ENCODE data around the gene OR6C70. TPM values are rescaled to one million over a fixed set of nuclear protein-coding genes. Genes with fewer than 3 reads are reported as not detected.
"Not testable (repeated sequence)": the region's sequence is repeated elsewhere in the genome, so short reads cannot be mapped to it uniquely, and the experiment has no call there.

OR6C70 gene
- not detected for total RNA-seq

GRCh38 chr12:55470088-55470829, at the start of gene OR6C70:
TSS of gene OR6C70 (minus strand) at chr12:55470138. CDS start at chr12:55470138, 0 bp downstream.
- H3K27me3 Mint-ChIP-seq (ENCODE audit: low read depth) = peaks cover 18% of the 10 kb centered on the region
- H3K36me3 Mint-ChIP-seq (ENCODE audit: insufficient read depth) = no peaks in the 10 kb centered on the region
- H3K4me3 Mint-ChIP-seq = no peak within 1 kb of the TSS
- ATAC-seq (no peak), DNase-seq (no peak)
- H3K9me3 Mint-ChIP-seq = no peaks in the 10 kb centered on the region
- no peaks in the 10 kb centered on the region for H3K4me1 Mint-ChIP-seq (ENCODE audit: low read depth)

GRCh38 chr12:55516391-55516790, 46.5 kb upstream of the OR6C70 start:
- no peaks in the 10 kb centered on the region for H3K9me3 Mint-ChIP-seq
- H3K27me3 Mint-ChIP-seq (ENCODE audit: low read depth) = peaks cover 33% of the 10 kb centered on the region
- ATAC-seq (no peak), DNase-seq (no peak)
- no peaks in the 10 kb centered on the region for H3K36me3 Mint-ChIP-seq (ENCODE audit: insufficient read depth)
- no peaks in the 10 kb centered on the region for H3K4me1 Mint-ChIP-seq (ENCODE audit: low read depth)
- no peak overlapping the region for H3K4me3 Mint-ChIP-seq

- Mint-ChIP-seq H3K27me3 (ENCODE audit: low read depth) (peaks cover 33% of the 10 kb centered on the region), H3K36me3 (ENCODE audit: insufficient read depth) (no peaks in the 10 kb centered on the region), H3K4me3 (no peak overlapping the region), H3K4me1 (ENCODE audit: low read depth) (no peaks in the 10 kb centered on the region), H3K9me3 (no peaks in the 10 kb centered on the region)
- ATAC-seq (no peak), DNase-seq (no peak)
Observed at GRCh38 chr12:55515696-55516095, 45.8 kb upstream of the OR6C70 start.

GRCh38 chr12:55501601-55502000, 31.7 kb upstream of the OR6C70 start:
- no peak for ATAC-seq
- H3K4me3 Mint-ChIP-seq = no peak overlapping the region
- no peak for DNase-seq
- no peaks in the 10 kb centered on the region for H3K9me3 Mint-ChIP-seq
- peaks cover 12% of the 10 kb centered on the region for H3K27me3 Mint-ChIP-seq (ENCODE audit: low read depth)
- no peaks in the 10 kb centered on the region for H3K36me3 Mint-ChIP-seq (ENCODE audit: insufficient read depth)
- H3K4me1 Mint-ChIP-seq (ENCODE audit: low read depth) = peaks cover 2% of the 10 kb centered on the region

- peaks cover 14% of the 10 kb centered on the region for H3K27me3 Mint-ChIP-seq (ENCODE audit: low read depth)
- ATAC-seq = no peak
- peaks cover 2% of the 10 kb centered on the region for H3K4me1 Mint-ChIP-seq (ENCODE audit: low read depth)
- no peak overlapping the region for H3K4me3 Mint-ChIP-seq
- DNase-seq = no peak
- H3K36me3 Mint-ChIP-seq (ENCODE audit: insufficient read depth) = no peaks in the 10 kb centered on the region
- H3K9me3 Mint-ChIP-seq = no peaks in the 10 kb centered on the region
Observed at GRCh38 chr12:55499810-55500252, 29.9 kb upstream of the OR6C70 start.

- H3K36me3 Mint-ChIP-seq (ENCODE audit: insufficient read depth) = no peaks in the 10 kb centered on the region
Observed at GRCh38 chr12:55499231-55499630, 29.3 kb upstream of the OR6C70 start.

GRCh38 chr12:55495490-55495889, 25.6 kb upstream of the OR6C70 start:
- H3K9me3 Mint-ChIP-seq = no peaks in the 10 kb centered on the region
- peaks cover 14% of the 10 kb centered on the region for H3K27me3 Mint-ChIP-seq (ENCODE audit: low read depth)
- no peak for ATAC-seq
- no peak for DNase-seq
- H3K4me1 Mint-ChIP-seq (ENCODE audit: low read depth) = peaks cover 2% of the 10 kb centered on the region
- H3K36me3 Mint-ChIP-seq (ENCODE audit: insufficient read depth) = no peaks in the 10 kb centered on the region
- no peak overlapping the region for H3K4me3 Mint-ChIP-seq

More at GRCh38 chr12:55499231-55499630, 29.3 kb upstream of the OR6C70 start:
- peaks cover 14% of the 10 kb centered on the region for H3K27me3 Mint-ChIP-seq (ENCODE audit: low read depth)
- H3K4me1 Mint-ChIP-seq (ENCODE audit: low read depth) = peaks cover 2% of the 10 kb centered on the region
- H3K9me3 Mint-ChIP-seq = no peaks in the 10 kb centered on the region
- no peak overlapping the region for H3K4me3 Mint-ChIP-seq
- no peak for ATAC-seq
- DNase-seq = no peak

- Mint-ChIP-seq H3K4me3 (no peak within 1 kb of the TSS), H3K36me3 (ENCODE audit: insufficient read depth) (no peaks in the 10 kb centered on the region), H3K9me3 (no peaks in the 10 kb centered on the region), H3K27me3 (ENCODE audit: low read depth) (peaks cover 12% of the 10 kb centered on the region), H3K4me1 (ENCODE audit: low read depth) (no peaks in the 10 kb centered on the region)
- ATAC-seq = no peak
- DNase-seq = no peak
Observed at GRCh38 chr12:55492078-55492477, 22.1 kb upstream of the OR6C70 start, which contains the start of gene OR6C68. TSS of gene OR6C68 (plus strand) at chr12:55492378. CDS start at chr12:55492378, 0 bp downstream.

- not testable (repeated sequence) for DNase-seq; H3K36me3 Mint-ChIP-seq (ENCODE audit: insufficient read depth); H3K9me3 Mint-ChIP-seq; H3K4me3 Mint-ChIP-seq; ATAC-seq; H3K4me1 Mint-ChIP-seq (ENCODE audit: low read depth)
- H3K27me3 Mint-ChIP-seq (ENCODE audit: low read depth) = peaks cover 34% of the 10 kb centered on the region
Observed at GRCh38 chr12:55484284-55484683, 14.3 kb upstream of the OR6C70 start.

GRCh38 chr12:55479136-55479535, 9.2 kb upstream of the OR6C70 start:
- peaks cover 32% of the 10 kb centered on the region for H3K27me3 Mint-ChIP-seq (ENCODE audit: low read depth)
- ATAC-seq; H3K9me3 Mint-ChIP-seq; H3K36me3 Mint-ChIP-seq (ENCODE audit: insufficient read depth); DNase-seq; H3K4me1 Mint-ChIP-seq (ENCODE audit: low read depth); H3K4me3 Mint-ChIP-seq: not testable (repeated sequence)

- no peaks in the 10 kb centered on the region for H3K4me1 Mint-ChIP-seq (ENCODE audit: low read depth)
- ATAC-seq (no peak), DNase-seq (no peak)
- H3K27me3 Mint-ChIP-seq (ENCODE audit: low read depth) = peaks cover 17% of the 10 kb centered on the region
- H3K4me3 Mint-ChIP-seq = no peak overlapping the region
- H3K9me3 Mint-ChIP-seq = no peaks in the 10 kb centered on the region
- H3K36me3 Mint-ChIP-seq (ENCODE audit: insufficient read depth) = no peaks in the 10 kb centered on the region
Observed at GRCh38 chr12:55472264-55472663, 2.3 kb upstream of the OR6C70 start.

GRCh38 chr12:55469291-55469690, 647 bp downstream of the OR6C70 start:
- Mint-ChIP-seq H3K27me3 (ENCODE audit: low read depth) (peaks cover 18% of the 10 kb centered on the region), H3K4me3 (no peak overlapping the region), H3K36me3 (ENCODE audit: insufficient read depth) (no peaks in the 10 kb centered on the region), H3K9me3 (no peaks in the 10 kb centered on the region), H3K4me1 (ENCODE audit: low read depth) (no peaks in the 10 kb centered on the region)
- no peak for ATAC-seq
- no peak for DNase-seq

GRCh38 chr12:55467836-55468235, 2.1 kb downstream of the OR6C70 start:
- H3K4me1 Mint-ChIP-seq (ENCODE audit: low read depth) = no peaks in the 10 kb centered on the region
- DNase-seq = no peak
- ATAC-seq = no peak
- H3K4me3 Mint-ChIP-seq = no peak overlapping the region
- peaks cover 15% of the 10 kb centered on the region for H3K27me3 Mint-ChIP-seq (ENCODE audit: low read depth)
- no peaks in the 10 kb centered on the region for H3K9me3 Mint-ChIP-seq
- no peaks in the 10 kb centered on the region for H3K36me3 Mint-ChIP-seq (ENCODE audit: insufficient read depth)

GRCh38 chr12:55464926-55465325, 5.0 kb downstream of the OR6C70 start:
- not testable (repeated sequence) for H3K4me3 Mint-ChIP-seq; DNase-seq; H3K4me1 Mint-ChIP-seq (ENCODE audit: low read depth); H3K9me3 Mint-ChIP-seq; H3K36me3 Mint-ChIP-seq (ENCODE audit: insufficient read depth); ATAC-seq
- H3K27me3 Mint-ChIP-seq (ENCODE audit: low read depth) = peaks cover 26% of the 10 kb centered on the region

GRCh38 chr12:55448825-55449224, 21.1 kb downstream of the OR6C70 start:
- Mint-ChIP-seq H3K36me3 (ENCODE audit: insufficient read depth) (no peaks in the 10 kb centered on the region), H3K9me3 (no peaks in the 10 kb centered on the region), H3K27me3 (ENCODE audit: low read depth) (peaks cover 24% of the 10 kb centered on the region), H3K4me3 (no peak overlapping the region), H3K4me1 (ENCODE audit: low read depth) (no peaks in the 10 kb centered on the region)
- no peak for DNase-seq
- ATAC-seq = no peak
